K562 (cell line): ENCODE results near the gene NAB1. TPM values are rescaled to one million over a fixed set of nuclear protein-coding genes. Genes with fewer than 3 reads are reported as not detected.

Source experiments
- ATF1 ChIP-seq, 2 experiments: fragments of 450-650 bp in 1 of 2; IDR thresholded peaks; 2 replicates each; pipeline ENCODE4 v1.6.1; 2016; ENCODE audit warnings: missing compliant biosample characterization in 1 of 2, missing genetic modification characterization in 1 of 2
- CREB1 ChIP-seq, 2 experiments: sonication (generic) in 1 of 2; formaldehyde crosslinking in 1 of 2; IDR thresholded peaks; 2 replicates each; pipeline versions ENCODE4 v1.6.1 to v1.8.0; 2012 to 2022; ENCODE audit warnings: inconsistent platforms in 1 of 2, mild to moderate bottlenecking in 1 of 2, missing genetic modification reagents in 1 of 2, moderate library complexity in 1 of 2
- DACH1 ChIP-seq: fragments of 450-650 bp; IDR thresholded peaks from 2 replicates; pipeline ENCODE4 v1.6.1; 2018; ENCODE audit not compliant: partially characterized antibody
- GABPA ChIP-seq: fragments of 200-800 bp; sonication (Bioruptor generic); conservative IDR thresholded peaks from 2 replicates; pipeline ENCODE4 v1.6.1; 2016; ENCODE audit warnings: low read depth, missing genetic modification characterization, missing compliant biosample characterization
- KLF10 ChIP-seq: fragments of 250-450 bp; sonication (Bioruptor Pico); IDR thresholded peaks from 2 replicates; pipeline ENCODE4 v1.6.1; 2021; ENCODE audit warnings: matching md5 sums
- NR1H2 ChIP-seq: sonication (generic); formaldehyde crosslinking; IDR thresholded peaks from 2 replicates; pipeline ENCODE4 v1.4.0; 2020; ENCODE audit warnings: mild to moderate bottlenecking, missing genetic modification reagents
- PTTG1 ChIP-seq: fragments of 450-650 bp; IDR thresholded peaks from 2 replicates; pipeline ENCODE4 v1.6.1; 2016; ENCODE audit warnings: low read depth, mild to moderate bottlenecking, missing genetic modification characterization, missing compliant biosample characterization
- RBM34 ChIP-seq: fragments of 200-400 bp; formaldehyde crosslinking; IDR thresholded peaks from 2 replicates; pipeline ENCODE4 v1.6.1; 2018; ENCODE audit warnings: low read length, borderline replicate concordance; ENCODE audit not compliant: insufficient read depth
- SMARCB1 ChIP-seq: IDR thresholded peaks from 2 replicates; pipeline ENCODE4 v1.6.1; 2011; ENCODE audit warnings: improper control_type of control experiment, low read depth; ENCODE audit not compliant: insufficient read length
- ZBED1 ChIP-seq: IDR thresholded peaks from 2 replicates; pipeline ENCODE4 v1.6.1; 2014
- ZNF239 ChIP-seq: fragments of 250-450 bp; sonication (Bioruptor Pico); IDR thresholded peaks from 2 replicates; pipeline ENCODE4 v1.4.0; 2020; ENCODE audit warnings: mild to moderate bottlenecking
- ZNF274 ChIP-seq: IDR thresholded peaks from 2 replicates; pipeline ENCODE4 v1.6.1; 2011; ENCODE audit warnings: low read depth, mild to moderate bottlenecking, low read length, moderate library complexity, borderline replicate concordance
- ZNF444 ChIP-seq: fragments of 250-450 bp; sonication (Bioruptor Pico); IDR thresholded peaks from 2 replicates; pipeline ENCODE4 v1.4.0; 2020; ENCODE audit warnings: mild to moderate bottlenecking, moderate library complexity
- polyA plus RNA-seq, 8 experiments: library from polyadenylated mRNA; depleted of rRNA in 4 of 8; stranded (reverse) in 5 of 8; unstranded in 3 of 8; fragments of >200 nt; fragmentation: Nextera tagmentation in 2 of 8; fragmentation: Illumina TruSeq in 1 of 8; extraction: Ambion mirVana in 2 of 8; extraction: Trizol in 1 of 8; gene quantifications; 2 replicates each; pipeline versions ENCODE4 v1.2.1 to v1.2.3, GENCODE V29; 2011 to 2014; ENCODE audit warnings: inconsistent platforms in 1 of 8, missing spikeins in 1 of 8
- total RNA-seq, 7 experiments: library from RNA; depleted of rRNA in 6 of 7; stranded (reverse); fragments of >200 nt in 6 of 7; fragmentation: Illumina TruSeq in 2 of 7; extraction: Trizol in 2 of 7; gene quantifications; 2 replicates each; pipeline versions ENCODE4 v1.2.1 to v1.2.3, GENCODE V29; 2011 to 2021; ENCODE audit warnings: low replicate concordance in 1 of 7
- TF ChIP-seq, protein P1 (sequence below): fragments of 200-600 bp; sonication (generic); IDR thresholded peaks from one replicate; pipeline ENCODE4 v1.6.1; 2012; ENCODE audit warnings: mild to moderate bottlenecking, low read depth, low read length, inconsistent platforms
- TF ChIP-seq, protein P2 (sequence below), 2 experiments: fragments of 450-650 bp in 1 of 2; sonication (generic) in 1 of 2; formaldehyde crosslinking; conservative IDR thresholded peaks; 2 replicates each; pipeline versions ENCODE4 v1.4.0 to v1.8.1; 2020 to 2022; ENCODE audit warnings: mild to moderate bottlenecking in 1 of 2, missing genetic modification reagents in 1 of 2

Gene NAB1
- total and polyA plus RNA-seq, 9 of the 15 experiments (the other 6 are each of a cell fraction or from before 2014, with no cell fraction given) = 3.1 to 23.0 (median 16.3) TPM

DNA sequence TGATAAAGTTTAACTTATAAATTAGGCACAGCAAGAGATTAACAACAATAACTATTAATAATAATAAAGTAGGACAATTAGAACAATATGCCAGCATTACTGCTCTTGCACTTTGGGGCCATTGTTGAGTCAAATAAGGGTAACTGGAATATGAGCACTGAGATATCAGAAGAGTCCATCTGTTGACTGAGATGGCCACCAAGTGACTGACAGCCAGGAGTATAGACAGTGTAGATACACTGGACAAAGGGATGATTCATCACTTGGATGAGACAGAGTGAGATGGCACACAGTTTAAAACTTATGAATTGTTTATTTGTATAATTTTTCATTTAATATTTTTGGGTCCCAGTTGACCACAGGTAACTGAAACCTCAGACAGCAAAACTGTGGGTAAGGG, 20.0 kb downstream of the NAB1 start (continued):
- TF ChIP-seq, protein P1, sequence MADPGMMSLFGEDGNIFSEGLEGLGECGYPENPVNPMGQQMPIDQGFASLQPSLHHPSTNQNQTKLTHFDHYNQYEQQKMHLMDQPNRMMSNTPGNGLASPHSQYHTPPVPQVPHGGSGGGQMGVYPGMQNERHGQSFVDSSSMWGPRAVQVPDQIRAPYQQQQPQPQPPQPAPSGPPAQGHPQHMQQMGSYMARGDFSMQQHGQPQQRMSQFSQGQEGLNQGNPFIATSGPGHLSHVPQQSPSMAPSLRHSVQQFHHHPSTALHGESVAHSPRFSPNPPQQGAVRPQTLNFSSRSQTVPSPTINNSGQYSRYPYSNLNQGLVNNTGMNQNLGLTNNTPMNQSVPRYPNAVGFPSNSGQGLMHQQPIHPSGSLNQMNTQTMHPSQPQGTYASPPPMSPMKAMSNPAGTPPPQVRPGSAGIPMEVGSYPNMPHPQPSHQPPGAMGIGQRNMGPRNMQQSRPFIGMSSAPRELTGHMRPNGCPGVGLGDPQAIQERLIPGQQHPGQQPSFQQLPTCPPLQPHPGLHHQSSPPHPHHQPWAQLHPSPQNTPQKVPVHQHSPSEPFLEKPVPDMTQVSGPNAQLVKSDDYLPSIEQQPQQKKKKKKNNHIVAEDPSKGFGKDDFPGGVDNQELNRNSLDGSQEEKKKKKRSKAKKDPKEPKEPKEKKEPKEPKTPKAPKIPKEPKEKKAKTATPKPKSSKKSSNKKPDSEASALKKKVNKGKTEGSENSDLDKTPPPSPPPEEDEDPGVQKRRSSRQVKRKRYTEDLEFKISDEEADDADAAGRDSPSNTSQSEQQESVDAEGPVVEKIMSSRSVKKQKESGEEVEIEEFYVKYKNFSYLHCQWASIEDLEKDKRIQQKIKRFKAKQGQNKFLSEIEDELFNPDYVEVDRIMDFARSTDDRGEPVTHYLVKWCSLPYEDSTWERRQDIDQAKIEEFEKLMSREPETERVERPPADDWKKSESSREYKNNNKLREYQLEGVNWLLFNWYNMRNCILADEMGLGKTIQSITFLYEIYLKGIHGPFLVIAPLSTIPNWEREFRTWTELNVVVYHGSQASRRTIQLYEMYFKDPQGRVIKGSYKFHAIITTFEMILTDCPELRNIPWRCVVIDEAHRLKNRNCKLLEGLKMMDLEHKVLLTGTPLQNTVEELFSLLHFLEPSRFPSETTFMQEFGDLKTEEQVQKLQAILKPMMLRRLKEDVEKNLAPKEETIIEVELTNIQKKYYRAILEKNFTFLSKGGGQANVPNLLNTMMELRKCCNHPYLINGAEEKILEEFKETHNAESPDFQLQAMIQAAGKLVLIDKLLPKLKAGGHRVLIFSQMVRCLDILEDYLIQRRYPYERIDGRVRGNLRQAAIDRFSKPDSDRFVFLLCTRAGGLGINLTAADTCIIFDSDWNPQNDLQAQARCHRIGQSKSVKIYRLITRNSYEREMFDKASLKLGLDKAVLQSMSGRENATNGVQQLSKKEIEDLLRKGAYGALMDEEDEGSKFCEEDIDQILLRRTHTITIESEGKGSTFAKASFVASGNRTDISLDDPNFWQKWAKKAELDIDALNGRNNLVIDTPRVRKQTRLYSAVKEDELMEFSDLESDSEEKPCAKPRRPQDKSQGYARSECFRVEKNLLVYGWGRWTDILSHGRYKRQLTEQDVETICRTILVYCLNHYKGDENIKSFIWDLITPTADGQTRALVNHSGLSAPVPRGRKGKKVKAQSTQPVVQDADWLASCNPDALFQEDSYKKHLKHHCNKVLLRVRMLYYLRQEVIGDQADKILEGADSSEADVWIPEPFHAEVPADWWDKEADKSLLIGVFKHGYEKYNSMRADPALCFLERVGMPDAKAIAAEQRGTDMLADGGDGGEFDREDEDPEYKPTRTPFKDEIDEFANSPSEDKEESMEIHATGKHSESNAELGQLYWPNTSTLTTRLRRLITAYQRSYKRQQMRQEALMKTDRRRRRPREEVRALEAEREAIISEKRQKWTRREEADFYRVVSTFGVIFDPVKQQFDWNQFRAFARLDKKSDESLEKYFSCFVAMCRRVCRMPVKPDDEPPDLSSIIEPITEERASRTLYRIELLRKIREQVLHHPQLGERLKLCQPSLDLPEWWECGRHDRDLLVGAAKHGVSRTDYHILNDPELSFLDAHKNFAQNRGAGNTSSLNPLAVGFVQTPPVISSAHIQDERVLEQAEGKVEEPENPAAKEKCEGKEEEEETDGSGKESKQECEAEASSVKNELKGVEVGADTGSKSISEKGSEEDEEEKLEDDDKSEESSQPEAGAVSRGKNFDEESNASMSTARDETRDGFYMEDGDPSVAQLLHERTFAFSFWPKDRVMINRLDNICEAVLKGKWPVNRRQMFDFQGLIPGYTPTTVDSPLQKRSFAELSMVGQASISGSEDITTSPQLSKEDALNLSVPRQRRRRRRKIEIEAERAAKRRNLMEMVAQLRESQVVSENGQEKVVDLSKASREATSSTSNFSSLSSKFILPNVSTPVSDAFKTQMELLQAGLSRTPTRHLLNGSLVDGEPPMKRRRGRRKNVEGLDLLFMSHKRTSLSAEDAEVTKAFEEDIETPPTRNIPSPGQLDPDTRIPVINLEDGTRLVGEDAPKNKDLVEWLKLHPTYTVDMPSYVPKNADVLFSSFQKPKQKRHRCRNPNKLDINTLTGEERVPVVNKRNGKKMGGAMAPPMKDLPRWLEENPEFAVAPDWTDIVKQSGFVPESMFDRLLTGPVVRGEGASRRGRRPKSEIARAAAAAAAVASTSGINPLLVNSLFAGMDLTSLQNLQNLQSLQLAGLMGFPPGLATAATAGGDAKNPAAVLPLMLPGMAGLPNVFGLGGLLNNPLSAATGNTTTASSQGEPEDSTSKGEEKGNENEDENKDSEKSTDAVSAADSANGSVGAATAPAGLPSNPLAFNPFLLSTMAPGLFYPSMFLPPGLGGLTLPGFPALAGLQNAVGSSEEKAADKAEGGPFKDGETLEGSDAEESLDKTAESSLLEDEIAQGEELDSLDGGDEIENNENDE = no peak
- TF ChIP-seq, protein P2, sequence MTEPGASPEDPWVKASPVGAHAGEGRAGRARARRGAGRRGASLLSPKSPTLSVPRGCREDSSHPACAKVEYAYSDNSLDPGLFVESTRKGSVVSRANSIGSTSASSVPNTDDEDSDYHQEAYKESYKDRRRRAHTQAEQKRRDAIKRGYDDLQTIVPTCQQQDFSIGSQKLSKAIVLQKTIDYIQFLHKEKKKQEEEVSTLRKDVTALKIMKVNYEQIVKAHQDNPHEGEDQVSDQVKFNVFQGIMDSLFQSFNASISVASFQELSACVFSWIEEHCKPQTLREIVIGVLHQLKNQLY (CRISPR knock-in tag; conservative IDR thresholded peaks at IDR 0.05) = no peak
- TF ChIP-seq RBM34 (no peak), ATF1 (CRISPR knock-in tag; IDR thresholded peaks at IDR 0.05) (no peak), ATF1 (tag; IDR thresholded peaks at IDR 0.05) (no peak), ZNF444 (CRISPR knock-in tag) (no peak), SMARCB1 (no peak), CREB1 (IDR thresholded peaks at IDR 0.05) (no peak), CREB1 (CRISPR knock-in tag; IDR thresholded peaks at IDR 0.05) (no peak), ZNF239 (CRISPR knock-in tag) (no peak), ZNF274 (no peak), DACH1 (peak; percentile 62), GABPA (tag) (no peak), NR1H2 (CRISPR knock-in tag) (no peak), PTTG1 (no peak), ZBED1 (no peak), KLF10 (no peak)
